Measurements from ENCODE around the gene BCL6. TPM values are rescaled to one million over a fixed set of nuclear protein-coding genes. Genes with fewer than 3 reads are reported as not detected.

The BCL6 gene
- total RNA-seq, 1 donor from 2014 or later, result 7.7 TPM

DNA sequence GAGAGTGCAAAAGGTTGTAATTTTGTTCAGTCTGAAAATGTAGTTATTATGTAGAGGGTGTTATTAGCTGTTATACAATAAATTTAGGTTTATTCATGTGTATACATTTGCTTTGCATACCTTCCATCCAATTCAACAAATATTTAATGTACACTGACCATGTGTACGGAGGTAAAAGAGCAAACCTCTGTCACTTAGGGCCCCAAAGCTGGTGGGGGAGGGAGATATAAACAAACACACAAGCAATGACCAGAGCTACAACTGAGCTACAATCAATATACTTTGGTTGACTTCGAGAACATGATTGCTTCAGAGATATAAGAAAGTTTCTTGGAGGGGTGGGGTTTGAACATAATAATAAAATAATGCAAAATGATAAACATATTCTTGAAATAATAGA lies 17.5 kb upstream of the BCL6 start:
- no peak for DNase-seq (ENCODE audit: low spot score)

DNA sequence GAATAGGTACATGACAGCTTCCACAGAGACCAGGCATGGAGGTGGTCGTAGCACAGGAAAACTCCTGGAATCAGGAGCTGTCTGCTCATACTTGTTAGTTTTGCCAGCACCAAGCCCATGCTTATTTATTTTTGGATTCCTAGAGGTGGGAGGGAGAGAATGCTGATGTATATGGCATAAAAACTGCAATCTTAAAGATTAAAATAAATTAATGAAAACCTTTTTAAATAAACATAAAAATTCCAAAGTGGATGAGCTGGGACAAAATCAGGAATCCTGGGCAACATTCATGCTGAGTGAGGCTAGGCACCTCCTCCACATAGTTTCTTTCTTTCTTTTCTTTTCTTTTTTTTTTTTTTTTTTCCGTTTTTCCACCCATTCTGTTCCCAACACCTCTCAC lies 14.3 kb upstream of the BCL6 start:
- DNase-seq (ENCODE audit: low spot score), result no peak

DNA sequence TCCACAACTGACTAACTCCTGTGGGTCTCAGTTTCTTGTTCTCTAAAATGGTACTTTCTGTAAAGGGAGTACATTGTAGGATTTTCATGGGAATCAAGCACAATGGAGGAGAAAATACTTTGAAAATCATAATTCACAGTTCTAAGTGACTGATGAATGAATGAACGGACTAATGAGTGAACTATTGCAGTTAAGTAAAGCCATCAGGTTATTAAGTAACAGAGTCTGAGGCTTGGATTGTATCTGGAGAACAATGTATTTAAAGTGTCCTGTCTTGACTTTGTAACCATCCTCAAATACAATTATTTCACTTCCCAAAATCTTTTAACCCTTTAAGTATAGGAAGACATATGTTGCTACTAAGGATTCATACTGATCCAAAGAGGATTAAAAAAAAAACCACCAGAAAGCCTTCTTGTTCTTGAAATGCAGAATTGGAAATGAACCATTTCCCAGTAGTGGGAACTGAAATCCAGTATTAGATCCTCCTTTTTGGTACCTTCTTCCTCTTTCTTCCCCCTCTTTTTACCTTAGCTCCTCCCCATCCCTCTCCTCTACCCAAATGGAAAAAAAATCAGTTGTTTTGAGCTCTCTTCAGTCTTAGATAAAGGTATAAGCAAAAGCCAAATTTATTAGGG lies 13.2 kb upstream of the BCL6 start:
- DNase-seq (ENCODE audit: low spot score), result no peak

DNA sequence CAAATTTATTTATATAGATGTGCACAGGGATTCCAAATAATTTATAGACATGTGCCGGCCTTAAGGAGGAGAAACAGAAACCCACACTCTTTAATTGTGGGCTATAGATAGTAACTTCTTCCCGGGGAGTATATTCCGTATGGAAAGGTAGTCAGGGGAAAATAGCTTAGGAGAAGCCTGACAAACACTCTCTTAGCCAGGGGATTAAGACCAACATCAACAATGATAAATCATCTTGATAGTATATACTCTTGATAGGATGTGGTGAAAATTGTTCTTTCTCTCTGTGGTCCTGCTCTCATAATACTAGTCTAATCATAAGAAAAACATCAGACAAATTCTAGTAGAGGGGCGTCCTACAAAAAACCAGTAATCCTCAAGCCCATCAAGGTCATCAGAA lies 8.2 kb upstream of the BCL6 start:
- no peak for DNase-seq (ENCODE audit: low spot score)

DNA sequence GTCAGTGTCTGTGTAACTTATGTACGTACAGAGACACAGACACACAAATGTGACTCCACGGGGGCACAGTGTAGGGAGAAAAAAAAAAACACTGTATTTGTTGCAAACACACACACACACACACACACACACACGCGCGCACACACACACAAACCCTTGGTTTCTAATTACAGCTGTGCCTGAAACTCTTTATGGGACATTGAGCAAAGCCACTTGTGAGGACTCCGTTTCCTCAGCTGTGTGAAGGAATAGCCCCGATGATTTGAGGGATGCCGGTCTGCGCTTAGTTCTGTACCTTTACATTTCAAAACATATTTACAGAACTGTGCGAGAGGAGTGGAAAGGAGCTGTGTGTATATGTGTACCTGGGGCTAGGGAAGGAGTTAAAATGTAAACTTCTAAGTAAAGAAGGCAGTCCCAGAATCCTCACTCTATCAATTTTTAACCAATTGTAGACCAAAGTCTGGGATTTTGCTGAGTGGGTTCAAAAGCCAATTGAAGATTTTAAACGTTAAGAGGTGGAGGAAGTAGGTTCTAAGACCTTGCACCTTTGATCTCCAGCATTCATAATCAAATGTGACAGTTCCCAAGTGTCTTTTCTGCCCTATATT lies 5.3 kb upstream of the BCL6 start:
- DNase-seq (ENCODE audit: low spot score), result no peak

DNA sequence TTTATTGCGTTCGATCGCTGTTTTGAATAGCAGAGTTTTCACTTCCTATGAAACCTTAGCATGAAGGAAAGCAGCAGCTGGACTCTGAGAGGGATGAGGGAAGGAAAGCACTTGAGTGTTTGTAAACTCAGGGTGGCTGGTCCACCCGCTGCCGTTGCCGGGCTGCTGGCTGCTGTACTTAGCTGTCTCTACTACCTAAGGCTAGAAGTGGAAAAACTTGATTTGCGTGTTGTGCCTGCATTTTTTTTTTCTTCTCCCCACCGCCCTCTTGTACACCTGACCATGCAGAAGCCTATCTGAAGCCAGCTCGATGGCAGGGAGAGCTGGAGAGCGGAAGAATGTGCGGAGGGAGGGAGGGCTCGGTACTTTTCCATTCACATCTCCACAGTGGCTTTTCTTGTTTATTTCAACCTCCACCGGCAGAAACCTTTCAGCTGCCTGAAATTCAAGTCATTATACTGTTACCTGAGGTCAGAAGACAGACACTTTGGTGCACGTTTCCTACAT lies 4.8 kb upstream of the BCL6 start:
- DNase-seq (ENCODE audit: low spot score), result peak; percentile 82

DNA sequence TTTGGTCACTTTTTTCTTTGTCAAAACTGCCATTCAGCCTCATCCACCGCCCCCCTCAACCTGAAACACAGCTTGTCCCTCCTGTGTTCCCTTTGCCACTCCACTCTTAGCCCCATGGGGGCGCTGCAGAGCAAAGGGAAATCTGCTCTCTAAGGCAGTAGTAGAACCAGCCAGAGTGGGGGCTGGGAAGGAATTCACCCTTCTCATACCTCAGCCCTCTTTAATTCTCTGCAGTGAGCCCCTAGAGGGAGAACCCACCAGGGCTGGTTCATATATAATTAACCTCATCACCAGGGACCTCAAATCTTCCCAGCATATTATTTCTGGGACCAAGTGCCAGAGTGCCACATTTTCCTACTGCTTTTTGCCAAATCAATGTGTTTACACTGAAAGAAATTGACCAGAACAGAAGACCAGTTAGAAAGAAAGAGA lies 2.8 kb upstream of the BCL6 start:
- DNase-seq (ENCODE audit: low spot score), result peak; percentile 91

DNA sequence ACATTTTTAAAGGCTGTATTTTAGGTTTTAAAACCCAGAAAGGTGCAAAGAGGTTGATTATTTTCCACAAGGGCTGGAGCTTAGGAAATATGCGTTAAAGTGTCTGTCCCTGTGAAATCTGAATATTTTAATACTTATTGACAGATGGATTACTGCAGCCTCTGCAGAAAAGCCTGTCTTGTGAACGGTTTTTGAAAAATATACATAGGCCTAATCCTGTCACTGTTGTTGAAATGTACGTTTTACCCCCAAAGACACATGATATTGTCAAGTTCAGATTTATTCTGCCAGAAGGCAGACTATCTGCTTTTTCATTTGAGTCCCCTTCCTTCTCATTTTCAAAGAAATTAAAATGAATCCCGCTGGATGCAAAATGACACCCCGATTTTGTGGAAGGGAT lies 2.2 kb upstream of the BCL6 start:
- DNase-seq (ENCODE audit: low spot score), result no peak

DNA sequence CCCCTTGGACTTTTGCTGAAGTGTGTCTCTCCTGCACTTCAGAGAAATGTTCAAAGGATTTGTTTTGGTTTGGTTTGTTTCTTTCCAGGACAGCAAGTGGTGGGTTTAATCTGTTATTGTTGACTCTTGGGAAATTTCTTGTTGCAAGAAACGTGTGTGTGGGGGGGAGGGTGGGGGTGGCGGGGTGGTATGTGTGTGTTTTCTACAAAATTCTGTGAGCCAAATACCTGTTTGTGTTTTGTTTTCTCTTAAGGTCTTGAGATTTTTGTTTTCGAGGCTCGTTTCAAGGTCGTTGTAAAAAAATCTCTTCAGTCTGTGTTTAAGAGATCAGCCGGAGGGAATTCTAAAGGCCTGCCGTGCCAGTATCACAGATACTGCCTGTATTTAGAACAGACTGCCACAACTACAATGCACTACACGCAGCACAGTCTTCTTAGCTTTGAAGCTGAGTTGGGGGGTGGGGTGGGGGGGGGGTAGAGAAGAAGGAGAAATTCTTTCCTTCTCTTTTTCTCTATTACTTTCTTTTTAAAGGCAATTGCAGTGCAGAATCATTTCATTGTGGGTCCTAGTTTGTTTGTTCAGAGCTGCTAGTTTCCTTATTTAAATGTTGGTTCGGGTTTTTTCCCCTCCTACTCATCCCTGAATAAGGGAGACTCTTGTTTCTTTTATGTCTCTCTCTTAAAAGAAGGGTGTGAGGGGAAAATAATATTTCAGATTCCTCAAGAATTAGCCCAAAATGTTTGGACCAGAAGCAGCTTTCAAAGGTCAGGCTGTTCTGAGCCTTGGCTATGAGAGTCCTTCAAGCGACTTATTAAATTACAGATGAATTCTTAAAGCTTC lies 1.4 kb upstream of the BCL6 start:
- peak; percentile 72 for DNase-seq (ENCODE audit: low spot score)

DNA sequence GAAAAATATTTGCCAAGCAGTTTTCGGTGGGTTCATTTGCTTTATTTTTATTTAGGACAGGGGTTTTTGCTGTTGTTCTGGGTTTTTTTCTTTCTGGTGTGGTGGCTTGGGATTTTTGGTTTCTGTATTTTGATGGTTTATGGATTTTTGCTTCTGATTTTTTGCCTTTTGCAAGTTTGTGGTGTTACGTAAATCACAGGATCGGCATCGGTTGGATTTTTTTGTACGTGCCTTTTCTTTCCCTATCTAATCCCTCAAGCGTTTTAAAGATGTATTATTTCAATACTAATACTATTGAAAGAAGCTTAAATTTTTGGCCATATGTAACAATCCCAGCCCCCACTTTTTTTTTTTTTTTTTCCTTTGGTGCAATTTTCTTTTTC lies 782 bp upstream of the BCL6 start:
- DNase-seq (ENCODE audit: low spot score), result no peak

DNA sequence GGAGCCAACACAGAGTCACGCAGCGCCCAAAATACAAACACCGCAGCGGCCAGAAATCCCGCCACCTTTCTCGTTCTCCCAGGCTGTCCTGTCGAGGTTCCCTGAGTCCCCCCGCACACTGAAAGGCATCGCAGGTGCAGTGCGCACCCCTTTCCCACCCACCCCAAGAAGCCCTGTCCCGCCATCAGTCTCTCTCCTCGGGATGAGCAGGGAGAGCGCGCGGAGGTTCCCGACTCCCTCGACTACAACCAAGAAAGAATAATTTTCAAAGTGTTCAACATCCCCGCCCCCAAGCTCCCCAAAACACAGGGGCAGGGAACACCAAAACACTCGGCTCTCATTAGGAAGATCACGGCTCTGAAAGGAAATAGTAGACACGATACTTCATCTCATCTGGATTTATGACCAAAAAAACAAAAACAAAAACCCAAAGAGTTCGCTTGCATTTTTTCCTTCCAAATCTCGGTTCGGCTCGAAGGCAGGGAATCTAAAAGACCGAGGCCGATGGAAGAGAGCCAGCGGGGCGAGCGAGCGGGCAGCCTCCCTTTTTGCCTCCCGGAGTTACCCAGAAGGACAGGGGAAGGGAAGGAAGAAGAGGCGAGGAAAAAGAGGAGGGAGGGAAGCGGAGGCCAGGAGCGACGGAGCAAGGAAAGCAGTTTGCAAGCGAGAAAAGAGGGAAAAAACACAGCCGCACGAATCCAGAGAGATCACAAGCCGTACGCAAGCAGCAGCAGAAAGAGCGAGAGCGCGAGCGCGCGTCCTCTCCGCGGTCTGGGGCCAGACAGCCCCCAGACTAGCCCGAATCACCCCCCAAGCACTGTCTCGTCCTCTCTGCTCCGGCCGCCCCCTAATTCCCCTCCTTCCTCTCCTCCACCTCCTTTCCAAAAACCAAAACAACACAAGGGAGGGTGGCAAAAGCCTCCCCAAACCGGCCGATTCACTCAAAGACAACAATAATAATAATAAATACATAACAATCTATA lies 808 bp downstream of the BCL6 start:
- DNase-seq (ENCODE audit: low spot score), result peak; percentile 78

DNA sequence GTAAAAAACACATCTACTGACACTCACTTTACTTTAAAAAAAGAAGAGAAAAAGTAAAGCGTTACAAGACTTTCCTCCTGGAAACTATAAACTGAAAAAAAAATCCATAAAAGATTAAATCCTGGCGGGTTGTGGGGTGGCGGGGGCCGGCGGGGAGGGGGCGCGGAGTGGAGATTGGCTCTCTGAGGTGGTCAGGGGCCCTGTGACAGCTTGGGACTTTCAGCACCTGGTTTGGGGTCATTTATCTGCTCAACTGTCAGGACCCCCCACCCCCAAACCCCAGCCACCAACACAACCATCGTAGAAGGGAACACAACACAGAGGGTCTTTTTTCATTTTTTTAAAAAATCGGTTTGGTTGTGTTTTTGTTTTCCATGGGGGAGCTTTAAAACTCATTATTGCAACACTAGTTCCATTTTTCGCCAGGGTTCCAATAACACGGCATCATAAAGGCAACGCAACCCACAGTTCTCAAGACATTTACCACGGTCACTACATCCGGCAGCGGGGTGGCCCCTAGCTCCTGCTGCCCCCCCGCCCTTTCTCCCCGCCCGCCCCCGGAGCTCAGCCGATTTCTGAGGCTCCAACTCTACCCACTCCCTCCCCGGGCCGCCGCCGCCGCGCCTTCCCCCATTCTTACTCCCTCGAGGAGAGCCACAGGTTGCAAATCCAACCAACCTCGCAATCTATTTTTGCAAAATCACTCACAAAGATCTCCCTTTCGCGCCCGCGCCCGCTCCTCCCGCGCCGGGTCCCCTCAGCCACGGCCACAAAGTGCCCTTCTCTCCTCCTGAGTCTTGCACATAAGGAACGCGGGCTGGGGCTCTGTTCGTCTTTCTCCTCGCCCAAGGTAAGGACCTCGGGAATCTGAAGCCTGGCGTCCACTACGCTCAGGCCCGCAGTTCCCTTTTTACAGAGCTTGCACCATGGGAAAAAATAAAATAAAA lies 1.8 kb downstream of the BCL6 start:
- peak; percentile 39 for DNase-seq (ENCODE audit: low spot score)

DNA sequence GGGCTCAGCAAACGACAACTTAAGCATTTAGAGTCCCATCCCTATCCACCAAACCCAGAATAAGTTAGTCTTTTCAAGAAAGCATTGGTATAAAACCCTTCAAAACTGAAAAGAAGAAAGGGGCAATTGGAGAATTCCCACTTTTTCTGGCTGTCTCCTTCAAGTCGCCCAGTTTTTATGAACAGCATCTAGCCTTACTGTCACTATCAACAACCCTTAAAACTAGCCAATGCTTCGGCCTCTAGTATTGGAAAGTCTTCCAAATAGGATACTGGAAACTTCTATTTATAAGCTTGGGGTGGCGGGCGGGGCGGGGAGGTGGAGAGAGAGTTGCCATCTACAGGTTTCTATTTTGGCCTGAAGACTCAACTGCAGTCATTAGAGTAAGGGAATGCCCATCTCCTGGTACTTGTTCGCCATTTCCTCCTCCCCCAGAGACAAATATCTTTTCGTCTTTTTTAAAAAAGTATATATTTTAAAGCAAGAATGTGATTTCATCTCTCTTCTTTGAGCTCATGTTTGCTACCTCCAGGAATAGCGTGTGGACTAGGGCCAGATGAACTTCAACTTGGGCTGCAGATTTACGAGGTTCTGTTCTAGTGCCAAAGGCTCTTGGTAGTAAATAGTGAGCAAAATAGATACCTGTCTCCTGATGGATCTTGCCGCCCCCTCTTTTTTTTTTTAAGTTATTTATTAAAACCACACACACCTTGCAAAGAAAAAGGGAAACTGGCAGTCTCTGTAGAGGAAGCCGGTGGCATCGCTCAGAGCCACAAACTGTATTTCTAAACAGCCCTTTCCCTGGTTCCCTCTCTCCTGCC lies 2.7 kb downstream of the BCL6 start:
- peak; percentile 47 for DNase-seq (ENCODE audit: low spot score)

DNA sequence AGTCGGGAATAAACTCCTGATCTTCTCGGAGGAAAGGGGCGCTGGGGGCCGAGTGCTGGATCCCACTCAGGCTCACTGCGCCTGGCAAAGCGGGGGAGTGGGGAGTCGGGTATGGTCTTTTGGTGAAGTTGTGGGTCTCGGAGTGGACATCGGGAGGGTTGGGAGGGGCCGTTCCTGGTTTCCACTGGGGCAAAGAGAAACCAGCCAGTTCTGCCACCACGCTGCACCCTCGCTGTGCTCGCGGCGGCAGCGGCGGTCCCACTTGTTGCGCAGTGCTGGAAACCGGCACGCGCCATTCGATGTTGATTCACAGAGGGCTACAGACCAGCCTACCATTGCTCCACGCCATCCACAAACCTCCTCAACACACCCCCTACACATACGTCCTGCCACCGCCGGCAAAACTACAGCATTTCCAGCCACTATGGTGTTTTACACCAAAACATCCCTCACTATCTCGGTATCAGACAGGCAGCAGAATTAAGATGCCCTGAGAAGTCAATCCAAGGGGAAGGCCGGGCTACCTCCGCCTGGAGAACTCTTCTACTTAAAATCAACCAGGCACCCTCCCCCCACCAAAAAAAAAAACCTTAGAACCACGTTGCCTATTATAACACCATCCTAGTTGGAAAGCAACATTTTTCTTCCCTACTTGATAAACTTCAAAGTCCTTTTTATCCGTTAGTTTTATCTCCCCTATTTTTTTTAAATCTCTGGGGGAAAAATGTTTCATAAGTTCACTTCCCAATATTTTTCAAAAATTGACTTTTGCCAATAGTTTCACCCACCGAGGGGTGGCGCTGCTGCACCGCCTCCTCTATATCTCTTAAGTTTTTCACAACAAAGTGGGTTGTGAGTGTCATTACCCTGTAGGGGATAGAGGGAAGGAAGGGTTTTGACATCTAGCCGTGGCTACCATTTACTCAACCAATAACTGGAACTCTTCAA lies 3.6 kb downstream of the BCL6 start:
- DNase-seq (ENCODE audit: low spot score), result peak; percentile 75

DNA sequence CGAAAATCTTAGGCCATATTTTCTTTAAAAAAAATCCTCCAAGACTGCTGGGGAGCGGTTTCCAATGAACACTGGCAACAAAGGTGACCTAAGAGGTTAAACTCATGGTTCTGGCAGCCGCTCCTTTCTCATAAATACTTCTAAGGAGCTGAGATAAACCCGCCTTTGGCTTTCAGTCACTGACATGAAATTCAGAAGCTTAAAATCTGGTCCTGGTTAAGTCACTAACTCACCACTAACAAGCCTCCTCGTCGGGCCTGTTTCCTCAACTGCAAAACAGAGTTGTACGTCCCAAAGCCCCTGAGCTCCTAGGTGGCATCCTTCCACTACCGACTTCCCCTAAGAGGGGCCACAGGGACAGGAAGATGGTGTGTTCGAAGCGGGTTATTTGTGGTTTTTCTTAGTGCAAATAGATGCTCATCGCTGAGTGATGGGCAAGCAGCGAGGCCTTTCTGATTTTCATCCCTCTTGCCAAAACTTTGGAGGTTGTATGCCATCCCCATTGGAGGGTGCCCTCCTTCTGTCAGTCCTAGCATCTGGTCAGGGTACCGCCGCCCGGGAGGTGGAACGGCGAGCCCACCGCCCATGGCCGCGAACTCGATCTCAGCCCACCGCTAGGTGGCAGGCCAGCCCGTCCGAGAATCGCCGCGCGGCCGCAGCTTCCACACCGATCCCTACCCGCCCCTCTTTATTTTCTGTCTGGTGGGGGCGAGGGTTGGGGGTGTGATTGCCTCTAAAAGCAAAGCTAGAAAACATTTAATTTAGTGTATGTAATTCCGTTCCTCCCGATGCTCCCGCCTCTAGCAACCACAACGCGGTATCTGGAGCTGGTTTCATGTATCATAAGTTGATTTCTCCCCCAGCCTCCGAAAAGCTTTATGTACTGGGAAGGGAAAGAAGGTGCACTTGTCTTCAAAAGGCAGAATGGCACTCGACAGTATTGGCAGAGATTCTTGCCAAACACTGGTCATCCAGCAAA lies 4.6 kb downstream of the BCL6 start:
- peak; percentile 93 for DNase-seq (ENCODE audit: low spot score)

DNA sequence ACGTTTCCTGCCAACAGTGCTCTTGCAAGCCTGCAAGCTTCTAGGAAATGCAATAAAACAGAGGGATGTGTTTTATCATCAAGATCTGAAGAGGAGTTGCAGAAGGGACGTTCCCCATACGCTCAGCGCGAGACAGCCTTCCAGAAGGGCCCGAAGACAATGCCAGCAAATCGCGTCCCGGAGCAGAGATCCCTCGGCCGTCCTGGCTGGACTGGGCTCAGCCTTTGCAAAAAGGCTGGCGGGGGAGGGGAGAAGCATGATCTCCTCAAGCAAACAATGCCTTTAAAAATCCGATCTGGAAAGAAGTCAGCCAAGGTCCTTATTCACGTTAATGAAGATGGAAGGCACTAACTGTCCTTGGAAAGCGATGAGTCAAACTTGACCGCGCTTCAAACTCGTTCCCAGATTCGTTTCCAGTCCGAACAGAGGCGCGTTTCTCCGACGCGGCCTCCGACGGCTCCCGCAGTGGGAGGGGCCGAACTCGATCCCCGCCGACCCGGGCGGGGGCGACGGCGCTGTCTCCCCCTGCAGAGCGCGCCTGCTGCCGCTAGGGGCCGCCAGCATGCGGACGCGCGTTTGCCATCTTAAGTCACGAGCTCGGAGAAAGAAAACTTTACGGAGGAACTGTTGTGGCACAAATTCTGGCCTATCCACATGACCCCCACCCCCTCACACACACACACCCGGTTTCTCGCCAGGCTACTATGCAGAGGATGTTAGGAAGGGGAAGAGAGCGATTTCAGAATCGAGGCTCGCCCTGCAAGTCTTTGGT lies 5.5 kb downstream of the BCL6 start:
- DNase-seq (ENCODE audit: low spot score), result peak; percentile 92
